Astrocyte of the cerebellum (primary cell): ENCODE measurements around the gene MAN1A1.
"Not testable (repeated sequence)": the region's sequence is repeated elsewhere in the genome, so short reads cannot be mapped to it uniquely, and the experiment has no call there.

Experiments
- DNase-seq: peaks from one replicate; pipeline ENCODE4 v3.0.0-alpha.2; 2011; ENCODE audit warnings: low read depth
- H3K4me3 ChIP-seq: 2 replicates; pipeline ENCODE4 v1.5.1; 2011; ENCODE audit warnings: mild to moderate bottlenecking, low read depth, low read length, moderate library complexity
- CTCF ChIP-seq: IDR thresholded peaks from 2 replicates; pipeline ENCODE4 v1.5.1; 2012; ENCODE audit warnings: low read length, low read depth, moderate library complexity, mild to moderate bottlenecking; ENCODE audit errors: missing control alignments
- in situ Hi-C: cut with HindIII; loops from 2 replicates; pipeline ENCODE4 v1.10.0; 2017; ENCODE audit warnings: low sequenced_read_pairs

MAN1A1 gene

GRCh38 chr6:119301429-119301828 is 48.1 kb downstream of the MAN1A1 start:
- TF ChIP-seq CTCF: no peak
- no peak for DNase-seq
- no peak overlapping the region for H3K4me3 ChIP-seq
- in situ Hi-C loops: no loop called here

- no peak for TF ChIP-seq CTCF
- DNase-seq: no peak
- in situ Hi-C loops: no loop called here
- H3K4me3 ChIP-seq: no peak overlapping the region
Observed at GRCh38 chr6:119299694-119300093, 49.9 kb downstream of the MAN1A1 start.

- TF ChIP-seq CTCF: no peak
- no peak for DNase-seq
- H3K4me3 ChIP-seq: no peak overlapping the region
- in situ Hi-C loops: no loop called here
Observed at GRCh38 chr6:119297049-119297448, 52.5 kb downstream of the MAN1A1 start.

GRCh38 chr6:119296036-119297035 is 53.2 kb downstream of the MAN1A1 start:
- no peak for DNase-seq
- in situ Hi-C loops: no loop called here
- no peak overlapping the region for H3K4me3 ChIP-seq
- TF ChIP-seq CTCF: no peak

GRCh38 chr6:119294984-119295383 is 54.6 kb downstream of the MAN1A1 start:
- no peak for TF ChIP-seq CTCF
- in situ Hi-C loops: no loop called here
- no peak for DNase-seq
- no peak overlapping the region for H3K4me3 ChIP-seq

- in situ Hi-C loops, DNase-seq, H3K4me3 ChIP-seq: not testable (repeated sequence)
Observed at GRCh38 chr6:119291060-119291459, 58.5 kb downstream of the MAN1A1 start.

- no peak overlapping the region for H3K4me3 ChIP-seq
- no peak for DNase-seq
- no peak for TF ChIP-seq CTCF
- in situ Hi-C loops: no loop called here
Observed at GRCh38 chr6:119290306-119290705, 59.3 kb downstream of the MAN1A1 start.
